ENCODE results near the gene OR2T35.

GRCh38 chr1:248597589-248597988, 47.5 kb downstream of the OR2T35 start, which contains the start of gene OR2T10:
- TF ChIP-seq, protein P1, sequence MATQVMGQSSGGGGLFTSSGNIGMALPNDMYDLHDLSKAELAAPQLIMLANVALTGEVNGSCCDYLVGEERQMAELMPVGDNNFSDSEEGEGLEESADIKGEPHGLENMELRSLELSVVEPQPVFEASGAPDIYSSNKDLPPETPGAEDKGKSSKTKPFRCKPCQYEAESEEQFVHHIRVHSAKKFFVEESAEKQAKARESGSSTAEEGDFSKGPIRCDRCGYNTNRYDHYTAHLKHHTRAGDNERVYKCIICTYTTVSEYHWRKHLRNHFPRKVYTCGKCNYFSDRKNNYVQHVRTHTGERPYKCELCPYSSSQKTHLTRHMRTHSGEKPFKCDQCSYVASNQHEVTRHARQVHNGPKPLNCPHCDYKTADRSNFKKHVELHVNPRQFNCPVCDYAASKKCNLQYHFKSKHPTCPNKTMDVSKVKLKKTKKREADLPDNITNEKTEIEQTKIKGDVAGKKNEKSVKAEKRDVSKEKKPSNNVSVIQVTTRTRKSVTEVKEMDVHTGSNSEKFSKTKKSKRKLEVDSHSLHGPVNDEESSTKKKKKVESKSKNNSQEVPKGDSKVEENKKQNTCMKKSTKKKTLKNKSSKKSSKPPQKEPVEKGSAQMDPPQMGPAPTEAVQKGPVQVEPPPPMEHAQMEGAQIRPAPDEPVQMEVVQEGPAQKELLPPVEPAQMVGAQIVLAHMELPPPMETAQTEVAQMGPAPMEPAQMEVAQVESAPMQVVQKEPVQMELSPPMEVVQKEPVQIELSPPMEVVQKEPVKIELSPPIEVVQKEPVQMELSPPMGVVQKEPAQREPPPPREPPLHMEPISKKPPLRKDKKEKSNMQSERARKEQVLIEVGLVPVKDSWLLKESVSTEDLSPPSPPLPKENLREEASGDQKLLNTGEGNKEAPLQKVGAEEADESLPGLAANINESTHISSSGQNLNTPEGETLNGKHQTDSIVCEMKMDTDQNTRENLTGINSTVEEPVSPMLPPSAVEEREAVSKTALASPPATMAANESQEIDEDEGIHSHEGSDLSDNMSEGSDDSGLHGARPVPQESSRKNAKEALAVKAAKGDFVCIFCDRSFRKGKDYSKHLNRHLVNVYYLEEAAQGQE (IDR thresholded peaks at IDR 0.05; ENCODE audit: low read depth) = no peak
- TF ChIP-seq, protein P2, sequence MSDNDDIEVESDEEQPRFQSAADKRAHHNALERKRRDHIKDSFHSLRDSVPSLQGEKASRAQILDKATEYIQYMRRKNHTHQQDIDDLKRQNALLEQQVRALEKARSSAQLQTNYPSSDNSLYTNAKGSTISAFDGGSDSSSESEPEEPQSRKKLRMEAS (IDR thresholded peaks at IDR 0.05) = no peak
- TF ChIP-seq NFIC (IDR thresholded peaks at IDR 0.05) (no peak), EGR1 (IDR thresholded peaks at IDR 0.05) (no peak), CEBPB (IDR thresholded peaks at IDR 0.05) (no peak), CREB1 (IDR thresholded peaks at IDR 0.05; ENCODE audit: low read depth) (no peak), RAD21 (IDR thresholded peaks at IDR 0.05; ENCODE audit: low read depth) (no peak), EP300 (IDR thresholded peaks at IDR 0.05; ENCODE audit: borderline replicate concordance) (no peak)
